H1 (cell line): ENCODE results near the gene LURAP1L. TPM values are rescaled to one million over a fixed set of nuclear protein-coding genes. Genes with fewer than 3 reads are reported as not detected.

ENCODE experiments used
- CTCF ChIA-PET: fragments of 300-600 bp; sonication (Branson Sonifier 250); formaldehyde crosslinking; loops from one replicate; lab custom pipeline; 2021; ENCODE audit not compliant: partially characterized antibody; lab: Charles Lee
- POLR2A ChIA-PET: fragments of 300-600 bp; sonication (Branson Sonifier 250); formaldehyde crosslinking; loops from one replicate; lab custom pipeline; 2021; ENCODE audit warnings: inconsistent platforms; ENCODE audit not compliant: partially characterized antibody; lab: Charles Lee
- DNase-seq, 2 experiments: peaks; one replicate each; pipeline versions ENCODE4 v3.0.0 to v3.0.0-alpha.2; 2010 to 2022; ENCODE audit warnings: low spot score in 2 of 2, low read depth in 1 of 2, mixed read lengths in 1 of 2
- FAIRE-seq: peaks from 2 replicates; lab custom pipeline; 2011; peaks lifted over from hg19 to GRCh38; lab: Jason Lieb, UNC
- H2AFZ ChIP-seq: 2 replicates; pipeline ENCODE4 v1.8.1; 2012; ENCODE audit warnings: low read length, inconsistent platforms
- H2AK5ac ChIP-seq: 2 replicates; pipeline ENCODE4 v1.6.1; 2013; ENCODE audit warnings: low read depth, low read length
- H2BK120ac ChIP-seq: replicated peaks from 2 replicates; pipeline ENCODE3; 2013; ENCODE audit warnings: low read depth, low read length, inconsistent platforms
- H2BK12ac ChIP-seq: 2 replicates; pipeline ENCODE4 v1.6.1; 2013; ENCODE audit warnings: low read depth, low read length
- H2BK15ac ChIP-seq: 2 replicates; pipeline ENCODE4 v1.6.1; 2013; ENCODE audit warnings: low read length
- H2BK20ac ChIP-seq: 2 replicates; pipeline ENCODE4 v1.6.1; 2013; ENCODE audit warnings: low read length
- H2BK5ac ChIP-seq: 2 replicates; pipeline ENCODE4 v1.6.1; 2013; ENCODE audit warnings: low read depth, low read length
- H3K14ac ChIP-seq: 2 replicates; pipeline ENCODE4 v1.6.1; 2013; ENCODE audit warnings: inconsistent platforms; ENCODE audit not compliant: insufficient read length
- H3K18ac ChIP-seq: 2 replicates; pipeline ENCODE4 v1.6.1; 2013; ENCODE audit warnings: low read length; ENCODE audit errors: extremely low read depth
- H3K23ac ChIP-seq: 2 replicates; pipeline ENCODE4 v1.6.1; 2013; ENCODE audit warnings: inconsistent platforms; ENCODE audit not compliant: insufficient read length
- H3K23me2 ChIP-seq: 2 replicates; pipeline ENCODE4 v1.6.1; 2013; ENCODE audit warnings: low read depth, low read length
- H3K27ac ChIP-seq: 2 replicates; pipeline ENCODE4 v1.6.1; 2011; ENCODE audit warnings: low read depth, low read length, inconsistent platforms
- H3K27me3 ChIP-seq, 4 experiments: replicated peaks in 1 of 4; 1 replicate in 1 of 4; 2 replicates in 3 of 4; pipeline versions ENCODE4 v1.6.1 to v1.8.1; 2011 to 2013; ENCODE audit warnings: low read length in 3 of 4, mild to moderate bottlenecking in 3 of 4, inconsistent platforms in 2 of 4, mixed read lengths in 2 of 4, moderate library complexity in 1 of 4; ENCODE audit not compliant: control insufficient read depth in 3 of 4, insufficient read depth in 3 of 4; ENCODE audit errors: extremely low read depth in 1 of 4
- H3K36me3 ChIP-seq, 4 experiments: 2 replicates each; pipeline versions ENCODE4 v1.6.1 to v1.8.1; 2011 to 2013; ENCODE audit warnings: mild to moderate bottlenecking in 4 of 4, low read length in 3 of 4, moderate library complexity in 2 of 4, control low read depth in 1 of 4, inconsistent platforms in 1 of 4; ENCODE audit not compliant: insufficient read depth in 4 of 4, control insufficient read depth in 2 of 4
- H3K4ac ChIP-seq: replicated peaks from 2 replicates; pipeline ENCODE3; 2013; ENCODE audit warnings: low read length, low read depth, mixed read lengths, inconsistent platforms; ENCODE audit not compliant: insufficient read length
- H3K4me1 ChIP-seq, 4 experiments: replicated peaks in 1 of 4; 1 replicate in 1 of 4; 2 replicates in 3 of 4; pipeline versions ENCODE4 v1.6.1 to v1.8.1; 2011 to 2013; ENCODE audit warnings: low read length in 3 of 4, inconsistent platforms in 2 of 4, mixed read lengths in 1 of 4; ENCODE audit not compliant: insufficient read depth in 4 of 4, control insufficient read depth in 3 of 4
- H3K4me2 ChIP-seq, 2 experiments: 2 replicates each; pipeline versions ENCODE4 v1.6.1 to v1.8.1; 2011 to 2013; ENCODE audit warnings: low read depth in 2 of 2, low read length in 2 of 2, control low read depth in 1 of 2, inconsistent platforms in 1 of 2, mild to moderate bottlenecking in 1 of 2; ENCODE audit not compliant: insufficient read depth in 1 of 2
- H3K4me3 ChIP-seq, 4 experiments: fragments of 200-600, 300-600 bp in 1 of 4; sonication (generic), shearing (Covaris generic), sonication (Bioruptor Twin) in 1 of 4; 2 replicates each; pipeline versions ENCODE4 v1.5.1 to v1.8.1; 2011 to 2016; ENCODE audit warnings: low read length in 4 of 4, low read depth in 3 of 4, control low read depth in 2 of 4, inconsistent platforms in 2 of 4, mild to moderate bottlenecking in 2 of 4, mixed read lengths in 1 of 4, moderate library complexity in 1 of 4; ENCODE audit not compliant: insufficient read depth in 2 of 4; ENCODE audit errors: extremely low read depth in 1 of 4
- H3K56ac ChIP-seq: replicated peaks from 2 replicates; pipeline ENCODE3; 2013; ENCODE audit warnings: low read depth, mild to moderate bottlenecking, mixed read lengths, low read length, inconsistent platforms; ENCODE audit not compliant: insufficient read length
- H3K79me1 ChIP-seq: 2 replicates; pipeline ENCODE4 v1.6.1; 2013; ENCODE audit warnings: low read depth, low read length, control low read depth
- H3K79me2 ChIP-seq, 2 experiments: 2 replicates each; pipeline versions ENCODE4 v1.6.1 to v1.8.1; 2012 to 2013; ENCODE audit warnings: low read length in 2 of 2, mild to moderate bottlenecking in 2 of 2, inconsistent platforms in 1 of 2; ENCODE audit not compliant: insufficient read depth in 2 of 2, control insufficient read depth in 1 of 2
- H3K9ac ChIP-seq, 4 experiments: replicated peaks in 1 of 4; 1 replicate in 1 of 4; 2 replicates in 3 of 4; pipeline versions ENCODE4 v1.6.1 to v1.8.1; 2011 to 2013; ENCODE audit warnings: low read depth in 3 of 4, low read length in 3 of 4, control low read depth in 2 of 4, mild to moderate bottlenecking in 2 of 4, moderate library complexity in 2 of 4, inconsistent platforms in 1 of 4; ENCODE audit errors: extremely low read depth in 1 of 4
- H3K9me3 ChIP-seq, 2 experiments: 2 replicates each; pipeline versions ENCODE4 v1.6.1 to v1.8.1; 2012 to 2013; ENCODE audit warnings: mild to moderate bottlenecking in 2 of 2, moderate library complexity in 2 of 2, control low read depth in 1 of 2, inconsistent platforms in 1 of 2, low read depth in 1 of 2, low read length in 1 of 2, mixed read lengths in 1 of 2; ENCODE audit not compliant: insufficient read depth in 2 of 2
- H4K20me1 ChIP-seq, 2 experiments: replicated peaks in 1 of 2; 2 replicates each; pipeline versions ENCODE3 to v1.8.1; 2011 to 2013; ENCODE audit warnings: inconsistent platforms in 2 of 2, low read length in 2 of 2, mild to moderate bottlenecking in 1 of 2; ENCODE audit not compliant: insufficient read depth in 2 of 2, control insufficient read depth in 1 of 2
- H4K5ac ChIP-seq: 2 replicates; pipeline ENCODE4 v1.6.1; 2013; ENCODE audit warnings: low read length, low read depth, mixed read lengths, inconsistent platforms; ENCODE audit not compliant: insufficient read length
- H4K8ac ChIP-seq: 2 replicates; pipeline ENCODE4 v1.8.0; 2013; ENCODE audit warnings: mild to moderate bottlenecking, moderate library complexity, low read length, inconsistent platforms; ENCODE audit not compliant: insufficient read depth; ENCODE audit errors: extremely low read depth
- H4K91ac ChIP-seq: replicated peaks from 2 replicates; pipeline ENCODE3; 2013; ENCODE audit warnings: low read length, mixed read lengths, inconsistent platforms; ENCODE audit not compliant: insufficient read length
- ATF3 ChIP-seq: IDR thresholded peaks from 2 replicates; pipeline ENCODE4 v1.6.1; 2011; ENCODE audit warnings: low read depth, mild to moderate bottlenecking, low read length; ENCODE audit not compliant: insufficient read depth
- CHD1 ChIP-seq: IDR thresholded peaks from 2 replicates; pipeline ENCODE4 v1.6.1; 2012; ENCODE audit warnings: low read depth, low read length, improper control_type of control experiment
- JUN ChIP-seq: IDR thresholded peaks from 2 replicates; pipeline ENCODE4 v1.6.1; 2011; ENCODE audit warnings: low read depth, mild to moderate bottlenecking, improper control_type of control experiment, low read length
- NRF1 ChIP-seq: IDR thresholded peaks from 2 replicates; pipeline ENCODE4 v1.6.1; 2011; ENCODE audit warnings: mild to moderate bottlenecking, low read depth, low read length, improper control_type of control experiment
- RNF2 ChIP-seq: fragments of 200-900, 300-1000 bp; sonication (generic); IDR thresholded peaks from 2 replicates; pipeline ENCODE4 v1.7.1; 2016; ENCODE audit warnings: borderline replicate concordance, low read depth, mild to moderate bottlenecking, antibody characterized with exemption, low read length; ENCODE audit not compliant: poor library complexity, severe bottlenecking; ENCODE audit errors: missing control alignments
- SIN3A ChIP-seq, 2 experiments: IDR thresholded peaks in 1 of 2; conservative IDR thresholded peaks in 1 of 2; 2 replicates each; pipeline ENCODE4 v1.6.1; 2011 to 2012; ENCODE audit warnings: low read length in 2 of 2, improper control_type of control experiment in 1 of 2, low read depth in 1 of 2, mild to moderate bottlenecking in 1 of 2
- TBP ChIP-seq: IDR thresholded peaks from 2 replicates; pipeline ENCODE4 v1.6.1; 2011; ENCODE audit warnings: low read depth, low read length, improper control_type of control experiment
- YY1 ChIP-seq: IDR thresholded peaks from 2 replicates; pipeline ENCODE4 v1.6.1; 2011; ENCODE audit warnings: low read depth, mild to moderate bottlenecking, low read length
- WGBS, 2 experiments: shearing (Covaris generic) in 1 of 2; methylation state at CpG; one replicate each; pipeline versions ENCODE4 v1.1.6 to v1.1.7; 2013 to 2015; ENCODE audit warnings: low lambda C conversion rate in 2 of 2, mixed read lengths in 2 of 2, inconsistent platforms in 1 of 2, low coverage in 1 of 2, missing lambda C conversion rate in 1 of 2; ENCODE audit not compliant: insufficient replicate concordance in 2 of 2, insufficient coverage in 1 of 2, insufficient read length in 1 of 2; ENCODE audit errors: extremely low coverage in 1 of 2, missing lambda C conversion rate in 1 of 2; 5-methylcytosine and 5-hydroxymethylcytosine counted together
- polyA plus RNA-seq, 7 experiments: library from polyadenylated mRNA; depleted of rRNA in 3 of 7; stranded (reverse) in 5 of 7; unstranded in 2 of 7; fragments of >200 nt in 5 of 7; fragments of 200-250 nt in 2 of 7; gene quantifications; 1 replicate in 5 of 7; 2 replicates in 1 of 7; 4 replicates in 1 of 7; pipeline versions ENCODE4 v1.2.1 to v1.2.3, GENCODE V29; 2011 to 2013; ENCODE audit warnings: missing spikeins in 2 of 7, mixed read lengths in 2 of 7
- total RNA-seq: library from RNA; stranded (reverse); fragmentation: NEBNext Ultra II Directional; extraction: Animal tissue kit (Norgen Biotek cat#: 25700); gene quantifications from 2 replicates; pipeline ENCODE4 v1.2.1, GENCODE V29; 2021
- TF ChIP-seq, protein P1 (sequence below), 3 experiments: IDR thresholded peaks; 1 replicate in 2 of 3; 2 replicates in 1 of 3; pipeline versions ENCODE4 v1.5.1 to v1.6.1; 2011; ENCODE audit warnings: low read length in 3 of 3, mild to moderate bottlenecking in 3 of 3, inconsistent platforms in 2 of 3, low read depth in 1 of 3, moderate library complexity in 1 of 3; ENCODE audit not compliant: insufficient read depth in 1 of 3; ENCODE audit errors: control extremely low read depth in 1 of 3

LURAP1L gene
- total and polyA plus RNA-seq, 2 of the 8 experiments (the other 6 are each of a cell fraction or from before 2014, with no cell fraction given), result 0.63 to 1.2 TPM

DNA sequence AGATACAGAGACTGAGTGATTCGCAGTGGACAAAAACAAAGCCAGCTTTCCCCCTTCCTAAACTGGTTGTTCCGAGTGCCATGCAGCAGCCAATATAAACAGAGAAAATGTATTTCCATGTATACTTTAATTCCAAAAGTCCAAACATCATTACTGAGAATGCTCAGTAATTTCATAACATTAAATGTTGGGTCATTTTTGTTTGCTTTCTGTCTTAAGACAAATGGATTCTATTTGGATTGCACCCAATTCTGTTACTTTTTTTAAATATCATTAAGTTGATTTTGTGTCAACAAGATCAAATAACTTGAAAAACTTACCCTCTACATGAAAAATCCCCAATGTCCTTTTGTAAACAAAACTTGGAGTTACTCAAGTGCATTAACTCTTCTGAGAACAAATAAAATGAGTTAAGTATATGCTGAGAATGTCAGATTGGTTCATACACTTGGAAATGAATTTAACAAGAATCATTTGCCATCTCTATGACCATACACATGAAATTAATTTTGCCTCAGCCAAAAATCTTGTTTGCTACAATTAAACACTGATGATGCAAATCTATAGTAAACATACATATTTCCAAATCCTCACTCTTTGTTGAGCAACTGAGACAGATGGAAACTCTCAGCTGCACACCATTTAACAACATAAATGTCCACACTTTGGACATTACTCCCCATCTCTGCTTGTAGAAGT is 19.4 kb downstream of the LURAP1L start:
- no peak overlapping the region for H3K23ac ChIP-seq
- DNase-seq, result no peak
- H3K79me2 ChIP-seq, result no peaks in the 10 kb centered on the region
- H3K4me1 ChIP-seq, result no peaks in the 10 kb centered on the region
- no peak overlapping the region for H2BK15ac ChIP-seq
- ChIA-PET POLR2A (no interaction called here), CTCF (no interaction called here)
- no peak overlapping the region for H3K9ac ChIP-seq
- no peak overlapping the region for H3K18ac ChIP-seq
- H3K4ac ChIP-seq, result no peak overlapping the region
- H3K27me3 ChIP-seq, result no peaks in the 10 kb centered on the region
- H3K27ac ChIP-seq, result no peak overlapping the region
- no peak overlapping the region for H3K56ac ChIP-seq
- H2AFZ ChIP-seq, result no peak overlapping the region
- no peak overlapping the region for H3K4me2 ChIP-seq
- WGBS, 2 experiments, result 77% methylated on average over 2 of the region's 2 CpGs; no CpG with 5 or more reads in 1 of the 2 experiments
- H3K23me2 ChIP-seq, result peaks cover 2% of the 10 kb centered on the region; the same call in 1 of the 2 replicates
- no peak overlapping the region for H2BK5ac ChIP-seq
- H4K8ac ChIP-seq, result no peak overlapping the region
- no peak overlapping the region for H2BK20ac ChIP-seq
- no peaks in the 10 kb centered on the region for H3K9me3 ChIP-seq
- FAIRE-seq, result no peak
- H3K36me3 ChIP-seq, result no peaks in the 10 kb centered on the region
- H4K20me1 ChIP-seq, result no peaks in the 10 kb centered on the region
- no peak overlapping the region for H2BK12ac ChIP-seq
- H4K5ac ChIP-seq, result no peak overlapping the region
- no peak overlapping the region for H3K14ac ChIP-seq
- H2AK5ac ChIP-seq, result no peak overlapping the region
- H2BK120ac ChIP-seq, result no peak overlapping the region
- H3K4me3 ChIP-seq, result no peak overlapping the region
- no peaks in the 10 kb centered on the region for H3K79me1 ChIP-seq
- H4K91ac ChIP-seq, result no peak overlapping the region
- TF ChIP-seq, protein P1, sequence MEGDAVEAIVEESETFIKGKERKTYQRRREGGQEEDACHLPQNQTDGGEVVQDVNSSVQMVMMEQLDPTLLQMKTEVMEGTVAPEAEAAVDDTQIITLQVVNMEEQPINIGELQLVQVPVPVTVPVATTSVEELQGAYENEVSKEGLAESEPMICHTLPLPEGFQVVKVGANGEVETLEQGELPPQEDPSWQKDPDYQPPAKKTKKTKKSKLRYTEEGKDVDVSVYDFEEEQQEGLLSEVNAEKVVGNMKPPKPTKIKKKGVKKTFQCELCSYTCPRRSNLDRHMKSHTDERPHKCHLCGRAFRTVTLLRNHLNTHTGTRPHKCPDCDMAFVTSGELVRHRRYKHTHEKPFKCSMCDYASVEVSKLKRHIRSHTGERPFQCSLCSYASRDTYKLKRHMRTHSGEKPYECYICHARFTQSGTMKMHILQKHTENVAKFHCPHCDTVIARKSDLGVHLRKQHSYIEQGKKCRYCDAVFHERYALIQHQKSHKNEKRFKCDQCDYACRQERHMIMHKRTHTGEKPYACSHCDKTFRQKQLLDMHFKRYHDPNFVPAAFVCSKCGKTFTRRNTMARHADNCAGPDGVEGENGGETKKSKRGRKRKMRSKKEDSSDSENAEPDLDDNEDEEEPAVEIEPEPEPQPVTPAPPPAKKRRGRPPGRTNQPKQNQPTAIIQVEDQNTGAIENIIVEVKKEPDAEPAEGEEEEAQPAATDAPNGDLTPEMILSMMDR (IDR thresholded peaks at IDR 0.05; ENCODE audit: control extremely low read depth in 1 of 3, insufficient read depth in 1 of 3, low read depth in 1 of 3, low read length in 3 of 3), result no peak
- TF ChIP-seq TBP (no peak), NRF1 (no peak), JUN (no peak), ATF3 (no peak), RNF2 (no peak), YY1 (no peak), SIN3A (conservative IDR thresholded peaks at IDR 0.05 in 1 of 2, IDR thresholded peaks at IDR 0.05 in 1 of 2; ENCODE audit: low read depth in 1 of 2, low read length in 2 of 2) (no peak), CHD1 (no peak)
